K562 (cell line): ENCODE data around the gene KRT1. TPM values are rescaled to one million over a fixed set of nuclear protein-coding genes. Genes with fewer than 3 reads are reported as not detected.

Experiments
- CBFA2T3 ChIP-seq: fragments of 450-650 bp; IDR thresholded peaks from 2 replicates; pipeline ENCODE4 v1.6.1; 2017
- CHD2 ChIP-seq: IDR thresholded peaks from 2 replicates; pipeline ENCODE4 v1.6.1; 2011; ENCODE audit warnings: low read depth, low read length
- FIP1L1 ChIP-seq: fragments of 200-400 bp; formaldehyde crosslinking; IDR thresholded peaks from 2 replicates; pipeline ENCODE4 v1.6.1; 2018; ENCODE audit warnings: mild to moderate bottlenecking, low read depth, low read length; ENCODE audit not compliant: poor library complexity, severe bottlenecking
- FOXK2 ChIP-seq, 2 experiments: fragments of 450-650 bp; IDR thresholded peaks in 1 of 2; conservative IDR thresholded peaks in 1 of 2; 2 replicates each; pipeline ENCODE4 v1.6.1; 2016; ENCODE audit warnings: low read depth in 2 of 2, mild to moderate bottlenecking in 1 of 2
- FOXP4 ChIP-seq: sonication (generic); formaldehyde crosslinking; IDR thresholded peaks from 2 replicates; pipeline ENCODE4 v1.8.0; 2022; ENCODE audit warnings: mild to moderate bottlenecking, missing genetic modification reagents, borderline replicate concordance
- HDAC1 ChIP-seq, 2 experiments: fragments of 450-650 bp; IDR thresholded peaks; 2 replicates each; pipeline ENCODE4 v1.6.1; 2016 to 2017; ENCODE audit warnings: inconsistent platforms in 1 of 2, mild to moderate bottlenecking in 1 of 2, moderate library complexity in 1 of 2
- HIVEP1 ChIP-seq: fragments of 250-450 bp; sonication (Bioruptor Pico); IDR thresholded peaks from 2 replicates; pipeline ENCODE4 v1.4.0; 2020; ENCODE audit warnings: mild to moderate bottlenecking
- JUND ChIP-seq, 2 experiments: IDR thresholded peaks; 2 replicates in 1 of 2; 3 replicates in 1 of 2; pipeline ENCODE4 v1.6.1; 2011; ENCODE audit warnings: borderline replicate concordance in 2 of 2, low read depth in 2 of 2, low read length in 2 of 2, improper control_type of control experiment in 1 of 2, missing biosample characterization in 1 of 2, missing genetic modification characterization in 1 of 2, missing genetic modification reagents in 1 of 2
- PRPF4 ChIP-seq: fragments of 200-400 bp; formaldehyde crosslinking; IDR thresholded peaks from one replicate; pipeline ENCODE4 v1.6.1; 2017; ENCODE audit warnings: low read length, low read depth, mild to moderate bottlenecking; ENCODE audit not compliant: insufficient read depth, poor library complexity, severe bottlenecking
- RAD21 ChIP-seq, 2 experiments: fragments of 250-450 bp in 1 of 2; fragments of 450-650 bp in 1 of 2; sonication (Bioruptor Pico) in 1 of 2; formaldehyde crosslinking in 1 of 2; IDR thresholded peaks in 1 of 2; conservative IDR thresholded peaks in 1 of 2; 2 replicates each; pipeline versions ENCODE4 v1.4.0 to v1.8.0; 2020 to 2022; ENCODE audit warnings: mild to moderate bottlenecking in 2 of 2, moderate library complexity in 1 of 2
- RBBP5 ChIP-seq: fragments of 200-600 bp; sonication (generic); IDR thresholded peaks from 2 replicates; pipeline ENCODE4 v1.6.1; 2012; ENCODE audit warnings: borderline replicate concordance, mild to moderate bottlenecking, low read length, control low read depth, inconsistent platforms; ENCODE audit not compliant: insufficient read depth, poor library complexity, severe bottlenecking
- RBM25 ChIP-seq: fragments of 200-400 bp; formaldehyde crosslinking; IDR thresholded peaks from 2 replicates; pipeline ENCODE4 v1.6.1; 2018; ENCODE audit warnings: low read length, low read depth, moderate library complexity; ENCODE audit not compliant: severe bottlenecking
- RBM39 ChIP-seq: fragments of 200-400 bp; formaldehyde crosslinking; optimal IDR thresholded peaks from 2 replicates; pipeline ENCODE3; 2018; ENCODE audit warnings: low read depth, low read length
- SMARCC2 ChIP-seq: fragments of 450-650 bp; IDR thresholded peaks from 2 replicates; pipeline ENCODE4 v1.6.1; 2017; ENCODE audit warnings: antibody characterized with exemption, moderate library complexity, mild to moderate bottlenecking, low read depth
- SMARCE1 ChIP-seq: fragments of 450-650 bp; IDR thresholded peaks from 2 replicates; pipeline ENCODE4 v1.7.1; 2016; ENCODE audit warnings: mild to moderate bottlenecking
- SRSF7 ChIP-seq: fragments of 200-400 bp; formaldehyde crosslinking; optimal IDR thresholded peaks from 2 replicates; pipeline ENCODE3; 2017; ENCODE audit warnings: mild to moderate bottlenecking, low read depth, low read length
- TBL1XR1 ChIP-seq, 2 experiments: IDR thresholded peaks; 2 replicates each; pipeline ENCODE4 v1.6.1; 2012; ENCODE audit warnings: improper control_type of control experiment in 2 of 2, low read length in 2 of 2, mild to moderate bottlenecking in 1 of 2
- TCF7 ChIP-seq: sonication (generic); IDR thresholded peaks from 2 replicates; pipeline ENCODE4 v1.6.1; 2016; ENCODE audit warnings: antibody characterized with exemption, borderline replicate concordance
- ZKSCAN8 ChIP-seq: fragments of 200-800 bp; sonication (Bioruptor generic); IDR thresholded peaks from 2 replicates; pipeline ENCODE4 v1.6.1; 2016; ENCODE audit warnings: missing genetic modification characterization, missing compliant biosample characterization
- polyA plus RNA-seq, 8 experiments: library from polyadenylated mRNA; depleted of rRNA in 4 of 8; stranded (reverse) in 5 of 8; unstranded in 3 of 8; fragments of >200 nt; fragmentation: Nextera tagmentation in 2 of 8; fragmentation: Illumina TruSeq in 1 of 8; extraction: Ambion mirVana in 2 of 8; extraction: Trizol in 1 of 8; gene quantifications; 2 replicates each; pipeline versions ENCODE4 v1.2.1 to v1.2.3, GENCODE V29; 2011 to 2014; ENCODE audit warnings: inconsistent platforms in 1 of 8, missing spikeins in 1 of 8
- total RNA-seq, 7 experiments: library from RNA; depleted of rRNA in 6 of 7; stranded (reverse); fragments of >200 nt in 6 of 7; fragmentation: Illumina TruSeq in 2 of 7; extraction: Trizol in 2 of 7; gene quantifications; 2 replicates each; pipeline versions ENCODE4 v1.2.1 to v1.2.3, GENCODE V29; 2011 to 2021; ENCODE audit warnings: low replicate concordance in 1 of 7
- TF ChIP-seq, protein P1 (sequence below), 2 experiments: fragments of 450-650 bp; IDR thresholded peaks; 2 replicates each; pipeline ENCODE4 v1.6.1; 2018; ENCODE audit warnings: mild to moderate bottlenecking in 2 of 2, low read depth in 1 of 2; ENCODE audit not compliant: partially characterized antibody in 2 of 2

KRT1 gene
- total and polyA plus RNA-seq, 9 of the 15 experiments (the other 6 are each of a cell fraction or from before 2014, with no cell fraction given): 0.18 TPM; not detected in 8

- TF ChIP-seq TBL1XR1 (IDR thresholded peaks at IDR 0.05; ENCODE audit: low read length in 2 of 2) (peak in 1 of 2 experiments; percentile 97; a peak in 2 of 4 replicates), SMARCE1 (peak; percentile 99), RBM39 (no peak), ZKSCAN8 (CRISPR knock-in tag) (0 out of 2 replicates have a peak, but pooled peaks have one; percentile 72), TCF7 (peak; percentile 75), CBFA2T3 (peak; percentile 99), SRSF7 (no peak), JUND (IDR thresholded peaks at IDR 0.05; ENCODE audit: borderline replicate concordance, low read depth, low read length) (peak; percentile 87), JUND (tag; IDR thresholded peaks at IDR 0.05; ENCODE audit: borderline replicate concordance, low read depth, low read length) (peak; percentile 87; the same call in 2 of the 3 replicates), FOXK2 (conservative IDR thresholded peaks at IDR 0.05 in 1 of 2, IDR thresholded peaks at IDR 0.05 in 1 of 2; ENCODE audit: low read depth in 2 of 2) (peak; percentile 75 to 77; a peak in 3 of 4 replicates), PRPF4 (no peak), SMARCC2 (peak; percentile 95), HIVEP1 (CRISPR knock-in tag) (peak; percentile 45; the same call in 1 of the 2 replicates), FIP1L1 (no peak), RBBP5 (peak; percentile 87), RBM25 (no peak), FOXP4 (no peak), RAD21 (CRISPR knock-in tag; conservative IDR thresholded peaks at IDR 0.05 in 1 of 2, IDR thresholded peaks at IDR 0.05 in 1 of 2) (peak; percentile 6 to 34; a peak in 2 of 4 replicates), HDAC1 (IDR thresholded peaks at IDR 0.05) (peak in 1 of 2 experiments; percentile 93; a peak in 2 of 4 replicates), CHD2 (no peak)
- TF ChIP-seq, protein P1, sequence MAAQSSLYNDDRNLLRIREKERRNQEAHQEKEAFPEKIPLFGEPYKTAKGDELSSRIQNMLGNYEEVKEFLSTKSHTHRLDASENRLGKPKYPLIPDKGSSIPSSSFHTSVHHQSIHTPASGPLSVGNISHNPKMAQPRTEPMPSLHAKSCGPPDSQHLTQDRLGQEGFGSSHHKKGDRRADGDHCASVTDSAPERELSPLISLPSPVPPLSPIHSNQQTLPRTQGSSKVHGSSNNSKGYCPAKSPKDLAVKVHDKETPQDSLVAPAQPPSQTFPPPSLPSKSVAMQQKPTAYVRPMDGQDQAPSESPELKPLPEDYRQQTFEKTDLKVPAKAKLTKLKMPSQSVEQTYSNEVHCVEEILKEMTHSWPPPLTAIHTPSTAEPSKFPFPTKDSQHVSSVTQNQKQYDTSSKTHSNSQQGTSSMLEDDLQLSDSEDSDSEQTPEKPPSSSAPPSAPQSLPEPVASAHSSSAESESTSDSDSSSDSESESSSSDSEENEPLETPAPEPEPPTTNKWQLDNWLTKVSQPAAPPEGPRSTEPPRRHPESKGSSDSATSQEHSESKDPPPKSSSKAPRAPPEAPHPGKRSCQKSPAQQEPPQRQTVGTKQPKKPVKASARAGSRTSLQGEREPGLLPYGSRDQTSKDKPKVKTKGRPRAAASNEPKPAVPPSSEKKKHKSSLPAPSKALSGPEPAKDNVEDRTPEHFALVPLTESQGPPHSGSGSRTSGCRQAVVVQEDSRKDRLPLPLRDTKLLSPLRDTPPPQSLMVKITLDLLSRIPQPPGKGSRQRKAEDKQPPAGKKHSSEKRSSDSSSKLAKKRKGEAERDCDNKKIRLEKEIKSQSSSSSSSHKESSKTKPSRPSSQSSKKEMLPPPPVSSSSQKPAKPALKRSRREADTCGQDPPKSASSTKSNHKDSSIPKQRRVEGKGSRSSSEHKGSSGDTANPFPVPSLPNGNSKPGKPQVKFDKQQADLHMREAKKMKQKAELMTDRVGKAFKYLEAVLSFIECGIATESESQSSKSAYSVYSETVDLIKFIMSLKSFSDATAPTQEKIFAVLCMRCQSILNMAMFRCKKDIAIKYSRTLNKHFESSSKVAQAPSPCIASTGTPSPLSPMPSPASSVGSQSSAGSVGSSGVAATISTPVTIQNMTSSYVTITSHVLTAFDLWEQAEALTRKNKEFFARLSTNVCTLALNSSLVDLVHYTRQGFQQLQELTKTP (IDR thresholded peaks at IDR 0.05; ENCODE audit: low read depth in 1 of 2, partially characterized antibody in 2 of 2): peak; percentile 67 to 93
Measured at GRCh38 chr12:52662093-52662917, 17.9 kb downstream of the KRT1 start (continued).
